Astrocyte of the cerebellum (primary cell): ENCODE measurements around the gene GIT2.

ENCODE experiments used
- DNase-seq: peaks from one replicate; pipeline ENCODE4 v3.0.0-alpha.2; 2011; ENCODE audit warnings: low read depth
- H3K4me3 ChIP-seq: 2 replicates; pipeline ENCODE4 v1.5.1; 2011; ENCODE audit warnings: mild to moderate bottlenecking, low read depth, low read length, moderate library complexity
- in situ Hi-C: cut with HindIII; loops from 2 replicates; pipeline ENCODE4 v1.10.0; 2017; ENCODE audit warnings: low sequenced_read_pairs
- TF ChIP-seq, protein P1 (sequence below): IDR thresholded peaks from 2 replicates; pipeline ENCODE4 v1.5.1; 2012; ENCODE audit warnings: low read length, low read depth, moderate library complexity, mild to moderate bottlenecking; ENCODE audit errors: missing control alignments

Gene GIT2

DNA sequence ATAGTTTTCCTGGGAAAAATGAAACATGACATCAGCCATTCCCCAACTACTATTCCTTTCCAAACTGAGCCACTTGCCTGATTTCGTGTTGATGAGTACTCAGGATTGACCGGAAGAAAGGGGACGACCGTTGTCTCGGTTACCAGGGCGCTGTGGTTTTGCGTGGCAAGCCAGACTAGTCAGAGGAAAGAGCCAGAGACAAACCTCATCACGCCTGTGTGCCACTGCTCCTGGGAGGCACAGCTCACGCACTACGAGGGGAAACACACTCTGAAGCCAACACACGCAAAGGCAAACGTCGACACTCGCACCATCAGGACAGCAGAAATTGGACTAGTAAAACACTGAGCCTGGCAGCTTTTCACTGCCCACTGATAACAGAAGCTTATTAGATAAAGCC lies 35.0 kb downstream of the GIT2 start:
- DNase-seq: no peak
- in situ Hi-C loops: loop anchor here (5.0 to 10.0 kb wide), 3 partner anchors 36 to 86 kb away; partner anchors contain the start of genes ANKRD13A and GIT2
- no peak overlapping the region for H3K4me3 ChIP-seq
- TF ChIP-seq, protein P1, sequence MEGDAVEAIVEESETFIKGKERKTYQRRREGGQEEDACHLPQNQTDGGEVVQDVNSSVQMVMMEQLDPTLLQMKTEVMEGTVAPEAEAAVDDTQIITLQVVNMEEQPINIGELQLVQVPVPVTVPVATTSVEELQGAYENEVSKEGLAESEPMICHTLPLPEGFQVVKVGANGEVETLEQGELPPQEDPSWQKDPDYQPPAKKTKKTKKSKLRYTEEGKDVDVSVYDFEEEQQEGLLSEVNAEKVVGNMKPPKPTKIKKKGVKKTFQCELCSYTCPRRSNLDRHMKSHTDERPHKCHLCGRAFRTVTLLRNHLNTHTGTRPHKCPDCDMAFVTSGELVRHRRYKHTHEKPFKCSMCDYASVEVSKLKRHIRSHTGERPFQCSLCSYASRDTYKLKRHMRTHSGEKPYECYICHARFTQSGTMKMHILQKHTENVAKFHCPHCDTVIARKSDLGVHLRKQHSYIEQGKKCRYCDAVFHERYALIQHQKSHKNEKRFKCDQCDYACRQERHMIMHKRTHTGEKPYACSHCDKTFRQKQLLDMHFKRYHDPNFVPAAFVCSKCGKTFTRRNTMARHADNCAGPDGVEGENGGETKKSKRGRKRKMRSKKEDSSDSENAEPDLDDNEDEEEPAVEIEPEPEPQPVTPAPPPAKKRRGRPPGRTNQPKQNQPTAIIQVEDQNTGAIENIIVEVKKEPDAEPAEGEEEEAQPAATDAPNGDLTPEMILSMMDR: no peak

DNA sequence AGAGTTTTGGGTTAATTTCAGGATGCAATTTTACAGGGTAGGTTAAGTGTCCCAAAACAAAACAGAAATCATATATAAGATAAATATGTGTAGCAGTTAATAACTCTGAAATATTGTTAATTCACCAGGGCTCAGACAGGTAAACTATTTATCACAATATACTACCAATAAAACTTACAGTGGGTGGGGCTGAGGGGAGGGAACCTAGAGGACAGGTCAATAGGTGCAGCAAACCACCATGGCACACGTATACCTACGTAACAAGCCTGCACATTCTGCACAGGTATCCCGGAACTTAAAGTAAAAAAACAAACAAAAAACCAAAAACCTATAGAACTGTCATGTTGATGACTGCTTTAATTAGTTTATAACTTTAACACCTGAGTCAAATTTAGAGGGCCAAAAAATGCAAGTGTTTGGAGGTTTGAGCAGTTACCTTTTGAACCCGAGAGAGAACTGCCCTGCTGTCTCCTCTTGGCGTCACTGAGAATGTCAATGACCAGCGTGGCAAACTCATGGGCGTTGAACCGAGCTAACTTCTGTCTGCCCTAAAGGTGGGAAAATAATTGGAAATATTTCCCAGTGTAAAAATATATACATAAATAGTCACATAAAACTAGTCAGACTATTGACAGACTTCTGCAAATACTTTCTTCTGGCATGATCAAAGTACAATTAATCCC lies 36.6 kb downstream of the GIT2 start:
- no peak for DNase-seq
- H3K4me3 ChIP-seq: no peak overlapping the region
- TF ChIP-seq, protein P1: no peak
- in situ Hi-C loops: loop anchor here (5.0 to 10.0 kb wide), 3 partner anchors 38 to 85 kb away; partner anchors contain the start of genes ANKRD13A and GIT2

DNA sequence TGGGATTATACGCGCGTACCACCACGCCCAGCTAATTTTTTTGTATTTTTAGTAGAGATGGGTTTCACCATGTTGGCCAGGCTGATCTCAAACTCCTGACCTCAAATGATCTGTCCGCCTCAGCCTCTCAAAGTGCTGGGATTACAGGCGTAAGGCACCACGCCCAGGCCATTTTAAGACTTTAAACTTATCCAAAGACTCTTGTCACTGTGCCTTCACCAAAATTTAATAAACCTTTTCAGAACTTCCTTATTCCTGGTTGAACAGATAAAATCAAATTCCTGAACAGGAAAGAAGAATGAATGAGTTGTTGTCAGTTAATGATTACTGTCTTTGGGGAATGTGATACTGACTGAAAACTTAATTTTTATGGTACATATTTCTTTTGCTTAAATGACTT lies 37.8 kb downstream of the GIT2 start:
- in situ Hi-C loops: no loop called here
- TF ChIP-seq, protein P1: no peak
- no peak overlapping the region for H3K4me3 ChIP-seq

DNA sequence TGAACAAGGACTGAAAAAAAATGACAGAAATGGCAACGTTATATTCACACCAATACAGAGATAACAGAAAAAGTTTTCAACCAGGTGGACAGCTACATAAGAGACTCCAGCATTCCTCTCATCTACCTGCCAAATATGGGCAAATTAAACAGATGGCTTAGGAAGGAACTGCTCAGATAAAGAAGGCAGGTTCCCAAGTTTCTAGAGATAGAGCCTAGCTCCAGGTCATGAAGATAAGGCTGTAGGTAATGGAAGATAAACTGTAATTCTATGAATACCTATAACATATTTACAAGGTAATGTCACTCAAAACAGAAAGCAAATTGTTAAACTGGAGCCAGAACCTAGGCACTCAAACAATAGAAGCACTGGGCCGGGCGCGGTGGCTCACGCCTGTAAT lies 42.5 kb downstream of the GIT2 start:
- TF ChIP-seq, protein P1: no peak
- in situ Hi-C loops: no loop called here
- no peak overlapping the region for H3K4me3 ChIP-seq
- DNase-seq: no peak

More for the DNA sequence above, 37.8 kb downstream of the GIT2 start:
- no peak for DNase-seq

DNA sequence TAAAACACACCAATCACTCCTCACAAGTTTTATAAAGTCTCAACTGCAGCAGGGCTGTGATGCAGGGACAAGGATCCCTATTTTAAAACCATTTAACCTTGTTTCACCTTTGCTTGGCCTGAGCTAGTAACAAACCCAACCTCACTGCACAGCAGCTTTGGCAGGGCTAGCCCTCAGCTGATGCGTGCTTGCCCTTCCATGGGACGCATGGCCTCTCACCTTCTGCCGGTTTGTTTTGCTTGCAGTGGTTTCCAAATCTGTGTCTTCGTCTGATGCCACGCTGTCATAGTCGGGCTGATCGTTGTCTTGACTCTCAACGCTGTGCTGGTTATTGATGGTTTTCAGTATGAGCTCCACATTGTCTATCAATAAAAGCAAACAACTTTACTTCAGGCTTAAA lies 43.3 kb downstream of the GIT2 start:
- no peak overlapping the region for H3K4me3 ChIP-seq
- in situ Hi-C loops: no loop called here
- DNase-seq: no peak
- TF ChIP-seq, protein P1: no peak

DNA sequence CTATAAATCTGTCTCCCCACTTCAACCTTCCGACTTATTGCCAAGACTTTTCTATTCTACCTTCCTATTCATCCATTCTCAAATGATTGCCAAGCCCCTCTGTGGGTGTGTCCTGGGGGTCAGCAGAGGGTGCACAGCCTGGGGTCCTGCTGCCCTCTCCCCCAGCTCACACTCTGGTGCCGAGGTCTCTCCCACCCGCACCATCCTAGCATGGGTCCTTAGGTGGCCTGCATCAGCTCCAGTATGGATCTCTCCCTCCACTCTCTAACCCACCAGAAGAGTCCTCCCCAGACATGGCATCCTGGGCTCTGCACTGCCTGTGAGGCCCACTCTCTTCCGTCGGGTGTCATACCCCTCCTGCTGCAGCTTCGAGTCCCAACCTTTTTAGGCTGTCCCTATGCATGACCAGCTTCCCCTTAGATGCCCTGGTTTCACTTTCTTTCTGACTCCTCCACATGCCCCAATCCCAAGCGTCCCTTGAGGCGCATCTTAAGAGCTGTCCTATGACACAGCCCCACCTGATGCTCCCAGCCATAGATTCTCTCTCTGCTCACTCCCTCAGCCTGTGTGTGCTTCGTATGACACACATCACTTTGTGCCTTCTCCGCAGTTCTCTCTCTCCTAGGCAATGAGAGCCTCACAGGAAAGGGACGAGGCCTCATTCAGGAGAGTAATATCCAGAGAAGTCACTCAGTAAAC lies 43.9 kb downstream of the GIT2 start:
- TF ChIP-seq, protein P1: no peak
- in situ Hi-C loops: no loop called here
- H3K4me3 ChIP-seq: no peak overlapping the region
- no peak for DNase-seq
